Measurements from ENCODE around the gene DDIT3. TPM values are rescaled to one million over a fixed set of nuclear protein-coding genes. Genes with fewer than 3 reads are reported as not detected.

The DDIT3 gene
- total and polyA plus RNA-seq, 2 of the 4 experiments (the other 2 are of a cell fraction): 19.4 to 54.4 TPM

DNA sequence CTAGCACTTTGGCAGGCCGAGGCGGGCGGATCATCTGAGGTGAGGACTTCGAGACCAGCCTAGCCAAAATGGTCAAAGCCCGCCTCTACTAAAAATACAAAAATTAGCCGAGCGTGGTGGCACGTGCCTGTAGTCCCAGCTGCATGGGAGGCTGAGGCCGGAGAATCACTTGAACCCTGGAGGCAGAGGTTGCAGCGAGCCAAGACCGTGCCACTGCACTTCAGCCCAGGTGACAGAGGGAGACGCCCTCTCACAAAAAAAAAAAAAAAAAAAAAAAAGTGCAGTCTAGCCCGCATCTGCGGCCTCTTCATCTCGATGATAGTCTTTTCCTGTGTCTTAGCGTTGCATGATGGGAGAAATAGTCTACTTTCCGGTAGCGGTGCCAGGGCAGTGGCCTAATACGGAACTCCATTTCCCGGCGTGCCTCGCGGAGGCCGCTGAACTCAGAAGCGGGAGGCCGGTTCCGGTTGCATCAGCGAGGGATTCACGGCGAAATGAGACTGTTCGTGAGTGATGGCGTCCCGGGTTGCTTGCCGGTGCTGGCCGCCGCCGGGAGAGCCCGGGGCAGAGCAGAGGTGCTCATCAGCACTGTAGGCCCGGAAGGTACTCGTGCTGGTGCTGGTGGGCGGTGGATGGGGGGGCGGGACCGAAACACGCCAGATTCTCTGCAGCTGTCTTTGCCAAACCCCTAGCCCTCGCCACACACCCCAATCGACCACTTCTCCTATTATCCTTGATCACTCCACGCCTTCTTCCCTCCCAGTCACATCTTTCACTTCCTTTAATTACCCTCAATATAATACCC, 32.5 kb downstream of the DDIT3 start, which contains the start of gene MARS1:
TSS of gene MARS1 (plus strand) at position 472 of the 805 bp plus-strand sequence. CDS start at position 495, 23 bp downstream.
- Histone ChIP-seq H2BK20ac (ENCODE audit: low read depth, low read length) (peak within 1 kb of the TSS; percentile 17; the same call in 1 of the 2 replicates), H3K27me3 (ENCODE audit: control insufficient read depth, insufficient read depth, low read length) (no peaks in the 10 kb centered on the region), H3K79me1 (ENCODE audit: low read depth in 1 of 2, low read length in 2 of 2) (peaks cover 30 to 48% of the 10 kb centered on the region in 2 experiments), H2AFZ (replicated peaks; ENCODE audit: low read length, poor library complexity) (peak within 1 kb of the TSS; percentile 97), H3K36me3 (ENCODE audit: control insufficient read depth, insufficient read depth, low read length) (peaks cover 27% of the 10 kb centered on the region), H2AK9ac (replicated peaks; ENCODE audit: low read depth, low read length, poor library complexity) (peak within 1 kb of the TSS; percentile 100), H3K23ac (ENCODE audit: low read depth, low read length) (peak within 1 kb of the TSS; percentile 99), H3K4me2 (ENCODE audit: low read depth, low read length) (peak within 1 kb of the TSS; percentile 88), H3K14ac (replicated peaks; ENCODE audit: low read depth, low read length) (peak within 1 kb of the TSS; percentile 95), H2BK5ac (ENCODE audit: low read depth, low read length, poor library complexity, severe bottlenecking) (peak within 1 kb of the TSS; percentile 88), H3K56ac (ENCODE audit: extremely low read depth, insufficient read depth, low read length) (peak within 1 kb of the TSS; percentile 92), H4K91ac (ENCODE audit: insufficient read depth, low read depth, low read length) (peak within 1 kb of the TSS; percentile 90), H3K4ac (ENCODE audit: low read depth, low read length) (peak within 1 kb of the TSS; percentile 95), H3K4me1 (ENCODE audit: control insufficient read depth, insufficient read depth, low read length) (peaks cover 8% of the 10 kb centered on the region), H3K4me3 (ENCODE audit: insufficient read depth, low read depth, low read length) (peak within 1 kb of the TSS; percentile 89), H3K9me3 (ENCODE audit: control insufficient read depth, insufficient read depth, low read length) (no peaks in the 10 kb centered on the region), H2BK120ac (ENCODE audit: low read depth, low read length) (peak within 1 kb of the TSS; percentile 48), H4K20me1 (ENCODE audit: insufficient read depth, low read length) (peaks cover 20% of the 10 kb centered on the region; the same call in 1 of the 2 replicates), H2BK15ac (ENCODE audit: low read depth, low read length) (peak within 1 kb of the TSS; percentile 28; the same call in 1 of the 3 replicates), H3K27ac (ENCODE audit: insufficient read depth, low read length) (peak within 1 kb of the TSS; percentile 96), H4K5ac (ENCODE audit: low read depth, low read length) (peak within 1 kb of the TSS; percentile 96), H4K8ac (ENCODE audit: low read depth in 2 of 2, low read length in 2 of 2) (peak within 1 kb of the TSS; percentile 93 to 95), H3K18ac (ENCODE audit: low read depth, low read length) (peak within 1 kb of the TSS; percentile 62; the same call in 1 of the 2 replicates), H2AK5ac (ENCODE audit: low read depth, low read length) (peak within 1 kb of the TSS; percentile 96), H3K9me1 (ENCODE audit: insufficient read depth, low read length) (peaks cover 15% of the 10 kb centered on the region), H3K9ac (ENCODE audit: low read depth, low read length) (peak within 1 kb of the TSS; percentile 99)
- WGBS, 2 experiments (ENCODE audit: extremely low coverage in 2 of 2, insufficient read length in 1 of 2): 10 to 100% methylated on average over 1 to 10 of the region's 47 CpGs
- ATAC-seq (ENCODE audit: low read depth) (peak; percentile 93), DNase-seq (peak; percentile 96)
- ChIA-PET POLR2A (ENCODE audit: unreplicated experiment) (no interaction called here), CTCF (no interaction called here)
- intact Hi-C loops (cut with micrococcal nuclease): no loop called here
- dilution Hi-C loops (cut with HindIII; ENCODE audit: low sequenced_read_pairs, unreplicated experiment): no loop called here
- no TSS peak for BruUV-seq (replicated peaks)
- in situ Hi-C loops (cut with MboI; ENCODE audit: low sequenced_read_pairs): no loop called here
- TF ChIP-seq ELK1 (IDR thresholded peaks at IDR 0.05; ENCODE audit: borderline replicate concordance, low read depth, low read length): no peak
- TF ChIP-seq NFE2L2 (IDR thresholded peaks at IDR 0.05; ENCODE audit: low read depth, low read length): no peak
- TF ChIP-seq MAFK (IDR thresholded peaks at IDR 0.05; ENCODE audit: low read depth, low read length): no peak
- 0 out of 2 replicates have a peak, but pooled peaks have one; percentile 37 for TF ChIP-seq MAZ (IDR thresholded peaks at IDR 0.05; ENCODE audit: borderline replicate concordance, low read depth, low read length)
- TF ChIP-seq RCOR1 (IDR thresholded peaks at IDR 0.05; ENCODE audit: insufficient replicate concordance, low read length): no peak
- TF ChIP-seq SMC3 (IDR thresholded peaks at IDR 0.05; ENCODE audit: low read depth, low read length): no peak
- peak; percentile 79; the same call in 1 of the 2 replicates for TF ChIP-seq MXI1 (IDR thresholded peaks at IDR 0.05; ENCODE audit: borderline replicate concordance, low read depth, low read length)
- no peak for TF ChIP-seq CHD1 (IDR thresholded peaks at IDR 0.05; ENCODE audit: low read depth, low read length)
- no peak for TF ChIP-seq FOS (IDR thresholded peaks at IDR 0.05; ENCODE audit: low read depth, low read length)
- peak; percentile 96 for TF ChIP-seq CEBPB (IDR thresholded peaks at IDR 0.05; ENCODE audit: low read depth, low read length)
- no peak for TF ChIP-seq RFX5 (IDR thresholded peaks at IDR 0.05; ENCODE audit: low read depth, low read length)
- TF ChIP-seq CTCF (conservative IDR thresholded peaks at IDR 0.05; ENCODE audit: low read depth, low read length): no peak; the same call in 1 of the 2 replicates
- TF ChIP-seq POLR2A (IDR thresholded peaks at IDR 0.05; ENCODE audit: low read depth, low read length): peak; percentile 80
- no peak for TF ChIP-seq RAD21 (IDR thresholded peaks at IDR 0.05; ENCODE audit: low read length)
- peak; percentile 64; the same call in 1 of the 2 replicates for TF ChIP-seq BHLHE40 (IDR thresholded peaks at IDR 0.05; ENCODE audit: low read depth, low read length)

All from IMR-90 (cell line).